DMS114 treated with DMSO at 0.1 percent for 48 hours (cell line): ENCODE measurements around the gene DENND4C.
"Not testable (repeated sequence)": the region's sequence is repeated elsewhere in the genome, so short reads cannot be mapped to it uniquely, and the experiment has no call there.

Experiments used
- DNase-seq: peaks from one replicate; lab custom pipeline; 2025; ENCODE audit not compliant: unreplicated experiment; lab: John Stamatoyannopoulos, UW

The DENND4C gene

GRCh38 chr9:19265602-19266001, 35.1 kb downstream of the DENND4C start:
- not testable (repeated sequence) for DNase-seq

- DNase-seq: not testable (repeated sequence)
Observed at GRCh38 chr9:19266778-19267384, 36.4 kb downstream of the DENND4C start.

DNA sequence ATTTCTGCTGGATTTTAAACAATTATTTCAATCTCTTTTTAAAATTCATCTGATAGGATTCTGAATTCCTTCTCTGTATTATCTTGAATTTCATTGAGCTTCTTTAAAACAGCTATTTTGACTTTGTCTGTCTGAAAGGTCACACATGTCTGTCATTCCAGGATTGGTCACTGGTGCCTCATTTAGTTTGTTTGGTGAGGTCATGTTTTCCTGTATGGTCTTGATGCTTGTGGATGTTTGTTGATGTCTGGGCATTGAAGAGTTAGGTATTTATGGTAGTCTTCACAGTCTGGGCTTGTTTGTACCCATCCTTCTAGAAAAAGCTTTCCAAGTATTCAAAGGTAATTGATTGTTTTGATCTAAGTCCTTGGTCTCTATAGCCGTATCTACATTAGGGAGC, 39.1 kb downstream of the DENND4C start:
- no peak for DNase-seq

DNA sequence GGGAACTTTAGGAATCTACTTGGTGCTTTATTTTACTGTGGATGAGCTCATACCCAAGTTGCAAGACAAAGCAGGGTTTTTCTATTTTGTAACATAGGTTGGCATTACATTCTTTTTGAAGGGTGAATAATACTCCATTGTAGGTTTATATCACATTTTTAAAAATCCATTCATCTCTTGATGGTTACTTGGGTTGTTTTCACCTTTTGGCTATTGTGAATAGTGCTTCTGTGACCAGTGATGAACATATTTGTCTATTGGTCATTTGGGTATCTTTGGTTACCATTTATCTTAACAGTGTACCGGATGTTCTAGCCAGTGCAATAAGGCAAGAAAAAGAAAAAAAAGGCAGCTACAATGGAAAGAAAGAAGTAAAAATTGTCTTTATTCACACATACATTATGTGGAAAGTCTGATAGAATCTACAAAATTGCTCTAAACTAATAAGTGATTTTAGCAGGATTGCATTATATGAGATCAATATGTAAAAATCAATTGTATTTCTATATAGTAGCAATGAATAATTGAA, 40.0 kb downstream of the DENND4C start:
- DNase-seq: no peak

GRCh38 chr9:19271081-19271480, 40.6 kb downstream of the DENND4C start:
- DNase-seq: no peak

- no peak for DNase-seq
Observed at GRCh38 chr9:19281801-19282200, 51.3 kb downstream of the DENND4C start.

GRCh38 chr9:19283072-19283710, 52.7 kb downstream of the DENND4C start:
- DNase-seq: no peak

DNA sequence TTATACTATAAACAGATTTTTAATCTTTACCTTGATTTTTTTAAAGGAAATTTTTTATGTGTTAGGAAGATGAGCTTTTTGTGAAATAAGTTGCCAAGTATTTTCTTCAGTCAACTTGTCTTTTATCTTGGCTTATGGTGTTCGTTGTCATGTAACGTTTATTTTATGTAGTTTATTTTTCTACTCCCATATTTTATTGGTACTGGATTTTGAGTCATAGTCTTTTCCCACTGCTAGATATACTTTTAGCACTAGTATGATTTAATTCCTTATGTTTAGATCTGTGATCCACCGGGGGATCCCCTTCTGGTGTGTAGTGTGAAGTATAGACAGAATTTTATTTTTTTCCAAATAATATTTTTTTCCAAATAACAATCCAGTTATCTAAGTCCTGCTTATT, 54.2 kb downstream of the DENND4C start:
- DNase-seq: no peak

GRCh38 chr9:19286634-19287188, 56.2 kb downstream of the DENND4C start:
- no peak for DNase-seq

GRCh38 chr9:19288081-19288480, 57.6 kb downstream of the DENND4C start:
- DNase-seq: no peak

- no peak for DNase-seq
Observed at GRCh38 chr9:19290103-19290502, 59.6 kb downstream of the DENND4C start.

- no peak for DNase-seq
Observed at GRCh38 chr9:19294219-19294618, 63.7 kb downstream of the DENND4C start.

DNA sequence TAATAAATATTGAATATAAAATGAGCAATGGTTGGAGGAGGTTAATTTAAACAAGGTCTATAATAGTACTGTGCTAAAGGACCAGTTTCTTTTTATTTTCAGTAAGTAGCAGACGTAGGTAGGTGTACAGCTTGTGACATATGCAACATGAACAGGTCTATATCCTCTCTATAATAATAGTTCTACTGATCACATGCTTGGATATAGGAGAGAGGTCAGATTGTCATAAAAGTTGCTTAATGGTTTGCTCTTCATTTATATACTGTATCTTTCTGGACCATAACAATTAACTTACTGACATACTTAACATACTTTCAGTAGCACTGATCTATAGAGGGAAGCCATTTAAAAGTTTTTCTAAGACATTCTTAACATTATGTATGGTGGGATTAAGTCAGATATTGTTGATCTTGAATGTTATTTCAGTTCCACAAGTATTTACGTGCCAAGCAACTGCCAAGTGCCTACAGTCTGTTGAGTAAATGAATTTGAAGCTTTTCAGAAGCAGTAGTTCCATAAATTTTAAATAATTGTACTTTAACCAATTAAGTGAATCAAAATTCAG, 68.0 kb downstream of the DENND4C start:
- no peak for DNase-seq

GRCh38 chr9:19303216-19303615, 72.7 kb downstream of the DENND4C start:
- no peak for DNase-seq

- DNase-seq: no peak
Observed at GRCh38 chr9:19306568-19306967, 76.1 kb downstream of the DENND4C start.

DNA sequence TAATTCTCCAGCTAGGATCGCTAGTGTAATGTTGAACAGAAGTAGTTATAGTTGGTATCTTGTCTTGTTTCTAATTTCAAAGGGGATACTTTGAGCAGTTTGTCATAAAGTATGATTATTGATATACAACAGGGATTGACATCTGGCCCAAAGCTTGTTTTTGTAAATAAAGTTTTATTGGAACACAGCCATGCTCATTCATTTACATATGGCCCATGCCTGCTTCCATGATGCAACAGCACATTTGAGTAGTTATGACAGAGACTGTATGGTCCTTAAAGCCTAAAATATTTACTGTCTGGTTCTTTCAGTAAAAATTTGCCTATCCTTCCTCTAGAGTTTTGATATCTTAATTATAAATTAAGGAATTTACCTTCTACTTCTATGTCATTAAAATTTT, 79.8 kb downstream of the DENND4C start:
- no peak for DNase-seq

DNA sequence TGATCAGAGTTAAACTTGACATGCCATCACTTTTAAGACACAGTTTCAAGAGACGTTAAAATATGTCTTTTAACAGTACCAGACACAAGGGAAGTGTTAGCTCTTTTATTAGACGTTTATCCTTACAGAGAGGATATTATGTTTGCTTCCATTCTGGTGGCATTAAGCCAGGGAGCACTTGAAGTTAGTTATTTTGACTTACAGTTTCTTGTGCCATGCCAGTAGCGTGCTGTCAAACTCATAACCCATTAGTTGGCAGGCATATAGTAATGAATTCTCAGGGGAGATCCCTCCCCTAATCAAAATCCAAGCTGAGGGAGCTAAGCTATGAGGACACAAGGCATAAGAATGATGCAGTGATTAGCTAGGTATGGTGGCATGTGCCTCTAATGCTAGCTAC, 83.1 kb downstream of the DENND4C start:
- no peak for DNase-seq

DNA sequence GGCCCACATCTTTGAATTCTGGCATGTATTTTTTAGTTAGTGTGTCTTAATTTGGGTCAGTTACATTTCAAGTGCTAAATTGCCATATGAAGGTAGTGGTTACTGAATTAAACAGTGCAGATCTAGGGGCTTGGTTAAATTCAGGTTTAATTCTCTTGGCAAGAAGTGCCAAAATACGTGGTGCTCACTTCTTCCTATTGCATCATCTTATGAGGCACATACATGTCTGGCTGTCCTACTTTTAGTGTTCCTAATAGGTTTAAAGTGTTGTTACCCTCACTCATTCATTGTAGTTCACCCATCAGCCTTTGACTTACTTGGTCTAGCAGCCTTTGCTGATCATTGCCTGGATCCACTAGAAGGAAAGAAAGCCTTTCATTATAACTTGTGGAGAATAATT, 90.0 kb downstream of the DENND4C start:
- no peak for DNase-seq

- DNase-seq: no peak
Observed at GRCh38 chr9:19331877-19332276, 101.4 kb downstream of the DENND4C start.

- DNase-seq: no peak
Observed at GRCh38 chr9:19336166-19336565, 105.7 kb downstream of the DENND4C start.

- no peak for DNase-seq
Observed at GRCh38 chr9:19342947-19343346, 112.5 kb downstream of the DENND4C start.

DNA sequence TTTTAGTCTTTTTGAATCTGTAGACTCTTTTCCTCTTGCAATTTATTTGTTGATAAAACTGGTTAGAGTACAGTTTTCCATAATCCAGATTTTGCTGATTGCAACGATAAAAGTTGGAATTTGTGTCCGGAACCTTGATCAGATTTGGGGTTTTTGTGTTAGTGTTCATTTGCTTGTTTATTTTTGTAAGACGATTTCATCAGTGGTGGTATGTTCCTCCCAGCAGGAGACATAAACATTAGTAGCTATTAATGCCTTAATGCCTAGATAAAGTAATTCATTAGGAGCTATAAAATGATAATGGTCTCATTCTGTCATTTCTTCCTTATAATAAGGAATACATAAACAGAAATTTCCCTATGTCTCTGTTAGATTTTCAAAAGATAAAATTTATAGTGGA, 128.2 kb downstream of the DENND4C start:
- no peak for DNase-seq
